Endothelial cell of umbilical vein (primary cell): ENCODE data around the gene UBE2D3. TPM values are rescaled to one million over a fixed set of nuclear protein-coding genes. Genes with fewer than 3 reads are reported as not detected.

ENCODE experiments used
- BruUV-seq: library from RNA; stranded (reverse); fragments of 400-500 nt; replicated peaks from 2 replicates; lab custom pipeline; 2021; lab: Mats Ljungman, UMichigan
- CTCF ChIA-PET: fragments of 300-600, 350-600 bp; sonication (Branson Sonifier 250); formaldehyde crosslinking; loops from one replicate; lab custom pipeline; 2021; ENCODE audit warnings: antibody characterized with exemption, inconsistent platforms; lab: Charles Lee
- POLR2A ChIA-PET: fragments of 300-600, 350-600 bp; sonication (Branson Sonifier 250); formaldehyde crosslinking; loops from one replicate; lab custom pipeline; 2021; ENCODE audit warnings: antibody characterized with exemption, inconsistent platforms; lab: Charles Lee
- DNase-seq: peaks from one replicate; pipeline ENCODE4 v3.0.0-alpha.2; 2011; ENCODE audit warnings: low read depth, low spot score
- FAIRE-seq: peaks from 2 replicates; lab custom pipeline; 2011; peaks lifted over from hg19 to GRCh38; lab: Jason Lieb, UNC
- H2AFZ ChIP-seq: 2 replicates; pipeline ENCODE4 v1.6.0; 2012; ENCODE audit warnings: low read depth, low read length, control low read depth, inconsistent platforms
- H3K27ac ChIP-seq: 2 replicates; pipeline ENCODE4 v1.5.1; 2011; ENCODE audit warnings: low read depth, mild to moderate bottlenecking, control low read depth, low read length, moderate library complexity; ENCODE audit not compliant: insufficient read depth
- H3K27me3 ChIP-seq, 2 experiments: 2 replicates each; pipeline versions ENCODE4 v1.6.0 to v1.6.1; 2011; ENCODE audit warnings: low read length in 2 of 2, mixed read lengths in 1 of 2; ENCODE audit not compliant: control insufficient read depth in 2 of 2, insufficient read depth in 2 of 2
- H3K36me3 ChIP-seq, 2 experiments: 2 replicates in 1 of 2; 3 replicates in 1 of 2; pipeline ENCODE4 v1.5.1; 2011; ENCODE audit warnings: low read length in 2 of 2, mild to moderate bottlenecking in 1 of 2, moderate library complexity in 1 of 2; ENCODE audit not compliant: control insufficient read depth in 2 of 2, insufficient read depth in 2 of 2; ENCODE audit errors: extremely low read depth in 1 of 2
- H3K4me1 ChIP-seq: 3 replicates; pipeline ENCODE4 v1.5.1; 2011; ENCODE audit warnings: mild to moderate bottlenecking, low read length; ENCODE audit not compliant: control insufficient read depth, insufficient read depth; ENCODE audit errors: extremely low read depth
- H3K4me2 ChIP-seq: 2 replicates; pipeline ENCODE4 v1.6.1; 2011; ENCODE audit warnings: low read length, control low read depth, mixed read lengths; ENCODE audit not compliant: insufficient read depth
- H3K4me3 ChIP-seq, 3 experiments: fragments of 200-600 bp in 1 of 3; sonication (generic), shearing (Covaris generic) in 1 of 3; replicated peaks in 1 of 3; 2 replicates each; pipeline ENCODE4 v1.5.1; 2011 to 2016; ENCODE audit warnings: control low read depth in 3 of 3, low read length in 3 of 3, mild to moderate bottlenecking in 2 of 3, inconsistent platforms in 1 of 3, low read depth in 1 of 3, moderate library complexity in 1 of 3; ENCODE audit not compliant: insufficient read depth in 1 of 3
- H3K79me2 ChIP-seq: 2 replicates; pipeline ENCODE4 v1.6.0; 2012; ENCODE audit warnings: low read length, inconsistent platforms; ENCODE audit not compliant: control insufficient read depth, insufficient read depth
- H3K9ac ChIP-seq: replicated peaks from 2 replicates; pipeline ENCODE3; 2011; ENCODE audit warnings: low read length, control low read depth; ENCODE audit not compliant: insufficient read depth; ENCODE audit errors: extremely low read depth
- H3K9me1 ChIP-seq: replicated peaks from 3 replicates; pipeline ENCODE4 v1.6.0; 2011; ENCODE audit warnings: mild to moderate bottlenecking, low read length; ENCODE audit not compliant: control insufficient read depth, insufficient read depth; ENCODE audit errors: extremely low read depth
- H3K9me3 ChIP-seq: replicated peaks from 2 replicates; pipeline ENCODE4 v1.5.1; 2012; ENCODE audit warnings: low read length, inconsistent platforms; ENCODE audit not compliant: control insufficient read depth, insufficient read depth
- H4K20me1 ChIP-seq: replicated peaks from 2 replicates; pipeline ENCODE3; 2011; ENCODE audit warnings: mild to moderate bottlenecking, low read length; ENCODE audit not compliant: control insufficient read depth, insufficient read depth; ENCODE audit errors: extremely low read depth
- EZH2 ChIP-seq: IDR thresholded peaks from 2 replicates; pipeline ENCODE4 v1.6.1; 2012; ENCODE audit warnings: borderline replicate concordance, low read depth, mild to moderate bottlenecking, moderate library complexity, low read length, inconsistent platforms; ENCODE audit not compliant: severe bottlenecking
- FOS ChIP-seq: IDR thresholded peaks from 2 replicates; pipeline ENCODE4 v1.6.1; 2011; ENCODE audit warnings: mild to moderate bottlenecking, low read length, moderate library complexity, borderline replicate concordance; ENCODE audit not compliant: insufficient read depth
- GATA2 ChIP-seq: IDR thresholded peaks from 2 replicates; pipeline ENCODE4 v1.7.0; 2011; ENCODE audit warnings: low read depth, mild to moderate bottlenecking, moderate library complexity, mixed read lengths, low read length; ENCODE audit not compliant: insufficient read length, insufficient read depth
- JUN ChIP-seq: IDR thresholded peaks from 2 replicates; pipeline ENCODE4 v1.6.1; 2011; ENCODE audit warnings: borderline replicate concordance, low read depth; ENCODE audit not compliant: insufficient read length, insufficient read depth
- POLR2A ChIP-seq: IDR thresholded peaks from 2 replicates; pipeline ENCODE4 v1.6.1; 2012; ENCODE audit warnings: low read depth, mild to moderate bottlenecking, control low read depth, low read length
- POLR2AphosphoS5 ChIP-seq: IDR thresholded peaks from 2 replicates; pipeline ENCODE4 v1.6.1; 2012; ENCODE audit warnings: low read depth, mild to moderate bottlenecking, control low read depth, low read length, moderate library complexity; ENCODE audit not compliant: insufficient read depth
- dilution Hi-C: fragments of 300-500 bp; cut with MboI; formaldehyde crosslinking; loops from one replicate; pipeline ENCODE4 v1.15.0; 2019; ENCODE audit warnings: low sequenced_read_pairs; ENCODE audit not compliant: extremely low pct_ligation_motif_present
- intact Hi-C: fragments of 100-400 bp; cut with micrococcal nuclease; formaldehyde crosslinking; loops from one replicate; pipeline ENCODE4 v1.10.0; 2022
- polyA plus RNA-seq, 4 experiments: library from polyadenylated mRNA; depleted of rRNA in 3 of 4; stranded (reverse) in 3 of 4; unstranded in 1 of 4; fragments of >200 nt; gene quantifications; 2 replicates each; pipeline versions ENCODE4 v1.2.1 to v1.2.3, GENCODE V29; 2011 to 2012; ENCODE audit warnings: missing spikeins in 1 of 4
- total RNA-seq: library from RNA; stranded (reverse); gene quantifications from 2 replicates; pipeline ENCODE4 v1.2.3, GENCODE V29; 2021
- TF ChIP-seq, protein P1 (sequence below), 2 donors: IDR thresholded peaks; 1 replicate in 1 of 2; 2 replicates in 1 of 2; pipeline ENCODE4 v1.5.1; 2011; ENCODE audit warnings: low read length in 2 of 2, mild to moderate bottlenecking in 2 of 2, moderate library complexity in 2 of 2, control low read depth in 1 of 2, inconsistent platforms in 1 of 2, low read depth in 1 of 2; ENCODE audit not compliant: insufficient read depth in 1 of 2; ENCODE audit errors: extremely low read depth in 1 of 2
- TF ChIP-seq, protein P2 (sequence below): IDR thresholded peaks from 2 replicates; pipeline ENCODE4 v1.6.1; 2011; ENCODE audit not compliant: insufficient read depth, insufficient read length

The UBE2D3 gene
- total and polyA plus RNA-seq, 2 donors (not counting 3 experiments of a cell fraction or from before 2014, with no cell fraction given): 279 to 399 TPM

DNA sequence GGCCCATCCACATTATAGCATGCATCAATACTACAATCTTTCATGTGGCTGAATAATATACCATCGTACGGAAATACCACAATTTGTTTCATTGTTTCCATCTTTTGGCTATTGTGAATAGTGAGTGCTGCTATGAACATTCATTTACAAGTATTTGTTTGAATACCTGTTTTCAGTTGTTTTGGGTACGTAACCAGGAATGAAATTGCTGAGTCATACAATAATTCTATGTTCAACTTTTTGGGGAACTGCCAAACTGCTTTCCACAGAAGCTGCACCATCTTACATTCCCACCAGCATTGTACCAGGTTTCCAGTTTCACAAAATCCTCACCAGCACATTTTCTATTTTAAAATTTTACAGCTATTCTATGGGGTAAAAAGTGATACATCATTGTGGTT, 38.0 kb downstream of the UBE2D3 start:
- H3K27me3 ChIP-seq: no peaks in the 10 kb centered on the region
- no peak overlapping the region for H3K9ac ChIP-seq
- no peak overlapping the region for H3K4me2 ChIP-seq
- peaks cover 3% of the 10 kb centered on the region for H4K20me1 ChIP-seq
- H3K27ac ChIP-seq: no peak overlapping the region
- H2AFZ ChIP-seq: no peak overlapping the region
- intact Hi-C loops (loop anchor here (2.0 kb wide), 1 partner anchor 39 kb away; no protein-coding TSS in a partner anchor), dilution Hi-C loops (no loop called here)
- H3K79me2 ChIP-seq: no peaks in the 10 kb centered on the region
- POLR2A ChIA-PET: interaction anchor here (0.6 to 0.7 kb wide), 2 partner anchors 20 to 28 kb away, joined by 3 to 4 read pairs; no protein-coding TSS in a partner anchor
- peaks cover 2 to 5% of the 10 kb centered on the region in 2 experiments for H3K36me3 ChIP-seq
- DNase-seq (peak; percentile 21), FAIRE-seq (no peak)
- no TSS peak for BruUV-seq
- no peaks in the 10 kb centered on the region for H3K4me1 ChIP-seq
- H3K9me3 ChIP-seq: no peaks in the 10 kb centered on the region
- CTCF ChIA-PET: interaction anchor here (3.0 kb wide), 1 partner anchor 169 kb away, joined by 7 read pairs; no protein-coding TSS in a partner anchor
- H3K4me3 ChIP-seq: no peak overlapping the region
- TF ChIP-seq EZH2: no peak
- TF ChIP-seq, protein P1, sequence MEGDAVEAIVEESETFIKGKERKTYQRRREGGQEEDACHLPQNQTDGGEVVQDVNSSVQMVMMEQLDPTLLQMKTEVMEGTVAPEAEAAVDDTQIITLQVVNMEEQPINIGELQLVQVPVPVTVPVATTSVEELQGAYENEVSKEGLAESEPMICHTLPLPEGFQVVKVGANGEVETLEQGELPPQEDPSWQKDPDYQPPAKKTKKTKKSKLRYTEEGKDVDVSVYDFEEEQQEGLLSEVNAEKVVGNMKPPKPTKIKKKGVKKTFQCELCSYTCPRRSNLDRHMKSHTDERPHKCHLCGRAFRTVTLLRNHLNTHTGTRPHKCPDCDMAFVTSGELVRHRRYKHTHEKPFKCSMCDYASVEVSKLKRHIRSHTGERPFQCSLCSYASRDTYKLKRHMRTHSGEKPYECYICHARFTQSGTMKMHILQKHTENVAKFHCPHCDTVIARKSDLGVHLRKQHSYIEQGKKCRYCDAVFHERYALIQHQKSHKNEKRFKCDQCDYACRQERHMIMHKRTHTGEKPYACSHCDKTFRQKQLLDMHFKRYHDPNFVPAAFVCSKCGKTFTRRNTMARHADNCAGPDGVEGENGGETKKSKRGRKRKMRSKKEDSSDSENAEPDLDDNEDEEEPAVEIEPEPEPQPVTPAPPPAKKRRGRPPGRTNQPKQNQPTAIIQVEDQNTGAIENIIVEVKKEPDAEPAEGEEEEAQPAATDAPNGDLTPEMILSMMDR (IDR thresholded peaks at IDR 0.05; ENCODE audit: extremely low read depth in 1 of 2, insufficient read depth in 1 of 2, low read depth in 1 of 2, low read length in 2 of 2): no peak
- TF ChIP-seq FOS: no peak
- TF ChIP-seq JUN: no peak
- TF ChIP-seq, protein P2, sequence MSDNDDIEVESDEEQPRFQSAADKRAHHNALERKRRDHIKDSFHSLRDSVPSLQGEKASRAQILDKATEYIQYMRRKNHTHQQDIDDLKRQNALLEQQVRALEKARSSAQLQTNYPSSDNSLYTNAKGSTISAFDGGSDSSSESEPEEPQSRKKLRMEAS: no peak
- TF ChIP-seq POLR2AphosphoS5: no peak
- TF ChIP-seq POLR2A: no peak
- no peak for TF ChIP-seq GATA2
- no peaks in the 10 kb centered on the region for H3K9me1 ChIP-seq
